HepG2 (cell line): ENCODE results near the gene ARHGAP10. TPM values are rescaled to one million over a fixed set of nuclear protein-coding genes. Genes with fewer than 3 reads are reported as not detected.

Source experiments
- ATAC-seq: fragments of 200-7000 bp; cut with Tn5 transposase; 3 replicates; pipeline ENCODE4 v1.9.1; 2020; ENCODE audit warnings: mild to moderate bottlenecking, moderate library complexity
- BruUV-seq: library from RNA; stranded (reverse); fragments of 400-500 nt; replicated peaks from 2 replicates; lab custom pipeline; 2021; lab: Mats Ljungman, UMichigan
- CTCF ChIA-PET: fragments of 300-600 bp; formaldehyde crosslinking; extraction: SDS; loops from one replicate; lab custom pipeline; 2021; ENCODE audit warnings: low total read pairs, inconsistent platforms, low intra/inter-chr PET ratio; lab: Yijun Ruan, JAX
- POLR2A ChIA-PET: fragments of 350-600 bp; sonication (Branson Sonifier 250); formaldehyde crosslinking; loops from one replicate; lab custom pipeline; 2020; ENCODE audit warnings: antibody characterized with exemption, inconsistent platforms; lab: Yijun Ruan, JAX
- DNase-seq: peaks from one replicate; pipeline ENCODE4 v3.0.0-alpha.2; 2015; ENCODE audit warnings: low spot score
- FAIRE-seq: peaks from 3 replicates; lab custom pipeline; 2011; peaks lifted over from hg19 to GRCh38; lab: Jason Lieb, UNC
- H2AFZ ChIP-seq: one replicate; pipeline ENCODE4 v1.6.1; 2011; ENCODE audit warnings: low read length, inconsistent platforms
- H3K27ac ChIP-seq: fragments of 300-600 bp; 3 replicates; pipeline ENCODE4 v1.8.0; 2011; ENCODE audit warnings: mixed run types, mild to moderate bottlenecking, mixed read lengths, low read length, inconsistent platforms; ENCODE audit not compliant: insufficient read depth; ENCODE audit errors: extremely low read length
- H3K27me3 ChIP-seq, 2 experiments: fragments of 200-600 bp in 1 of 2; 2 replicates in 1 of 2; 3 replicates in 1 of 2; pipeline versions ENCODE4 v1.6.0 to v1.8.0; 2011; ENCODE audit warnings: low read length in 2 of 2, mild to moderate bottlenecking in 2 of 2, moderate library complexity in 2 of 2, inconsistent platforms in 1 of 2; ENCODE audit not compliant: insufficient read depth in 2 of 2, control insufficient read depth in 1 of 2
- H3K36me3 ChIP-seq, 2 experiments: fragments of 200-600 bp in 1 of 2; replicated peaks in 1 of 2; 2 replicates in 1 of 2; 3 replicates in 1 of 2; pipeline versions ENCODE4 v1.5.1 to v1.8.0; 2011; ENCODE audit warnings: low read length in 2 of 2, inconsistent platforms in 1 of 2; ENCODE audit not compliant: insufficient read depth in 2 of 2, control insufficient read depth in 1 of 2
- H3K4me1 ChIP-seq: 2 replicates; pipeline ENCODE4 v1.5.1; 2012; ENCODE audit warnings: low read length, inconsistent platforms; ENCODE audit not compliant: insufficient read depth
- H3K4me2 ChIP-seq: 2 replicates; pipeline ENCODE4 v1.6.0; 2011; ENCODE audit warnings: low read depth, low read length, inconsistent platforms
- H3K4me3 ChIP-seq, 3 experiments: fragments of 200-600 bp in 1 of 3; sonication (generic), shearing (Covaris generic) in 1 of 3; replicated peaks in 1 of 3; 2 replicates each; pipeline ENCODE4 v1.5.1; 2011 to 2016; ENCODE audit warnings: low read length in 3 of 3, inconsistent platforms in 2 of 3, low read depth in 2 of 3, mild to moderate bottlenecking in 2 of 3, control low read depth in 1 of 3, mixed read lengths in 1 of 3; ENCODE audit not compliant: insufficient read depth in 1 of 3
- H3K79me2 ChIP-seq: one replicate; pipeline ENCODE4 v1.6.1; 2011; ENCODE audit warnings: low read length, inconsistent platforms; ENCODE audit not compliant: insufficient read depth
- H3K9ac ChIP-seq: 2 replicates; pipeline ENCODE4 v1.6.0; 2011; ENCODE audit warnings: mild to moderate bottlenecking, low read depth, low read length, inconsistent platforms; ENCODE audit not compliant: insufficient read depth
- H3K9me3 ChIP-seq: 2 replicates; pipeline ENCODE4 v1.5.1; 2012; ENCODE audit warnings: mild to moderate bottlenecking, low read length
- H4K20me1 ChIP-seq: 2 replicates; pipeline ENCODE4 v1.6.0; 2011; ENCODE audit warnings: inconsistent platforms, mild to moderate bottlenecking, low read length, moderate library complexity; ENCODE audit not compliant: insufficient read depth
- ATF3 ChIP-seq: sonication (generic); formaldehyde crosslinking; IDR thresholded peaks from 2 replicates; pipeline ENCODE4 v1.4.0; 2020; ENCODE audit warnings: missing genetic modification reagents
- ATF6 ChIP-seq: sonication (generic); formaldehyde crosslinking; conservative IDR thresholded peaks from 2 replicates; pipeline ENCODE4 v1.4.0; 2020; ENCODE audit warnings: missing genetic modification reagents
- BRF2 ChIP-seq: sonication (generic); formaldehyde crosslinking; IDR thresholded peaks from 2 replicates; pipeline ENCODE4 v1.8.1; 2022; ENCODE audit warnings: mild to moderate bottlenecking, missing genetic modification reagents
- FLYWCH1 ChIP-seq: sonication (generic); formaldehyde crosslinking; IDR thresholded peaks from 2 replicates; pipeline ENCODE4 v1.8.1; 2023; ENCODE audit warnings: mild to moderate bottlenecking, missing genetic modification reagents
- IRF1 ChIP-seq: sonication (generic); formaldehyde crosslinking; IDR thresholded peaks from 2 replicates; pipeline ENCODE4 v1.4.0; 2020; ENCODE audit warnings: low read depth, mild to moderate bottlenecking, missing genetic modification reagents
- MLLT10 ChIP-seq: sonication (generic); formaldehyde crosslinking; IDR thresholded peaks from 2 replicates; pipeline ENCODE4 v1.4.0; 2020; ENCODE audit warnings: missing genetic modification reagents
- PRPF4 ChIP-seq: fragments of 200-400 bp; formaldehyde crosslinking; IDR thresholded peaks from 2 replicates; pipeline ENCODE4 v1.6.1; 2016; ENCODE audit warnings: low read length, low read depth; ENCODE audit not compliant: poor library complexity, severe bottlenecking
- SMARCC2 ChIP-seq: fragments of 450-650 bp; IDR thresholded peaks from 2 replicates; pipeline ENCODE4 v1.6.1; 2017; ENCODE audit warnings: antibody characterized with exemption, mild to moderate bottlenecking
- SNAPC4 ChIP-seq: sonication (generic); formaldehyde crosslinking; IDR thresholded peaks from 2 replicates; pipeline ENCODE4 v1.4.0; 2020; ENCODE audit warnings: mild to moderate bottlenecking, missing genetic modification reagents
- SYNCRIP ChIP-seq: fragments of 200-400 bp; formaldehyde crosslinking; IDR thresholded peaks from 2 replicates; pipeline ENCODE4 v1.6.1; 2018; ENCODE audit warnings: mild to moderate bottlenecking, low read depth, low read length; ENCODE audit not compliant: insufficient read depth
- TBP ChIP-seq: sonication (generic); formaldehyde crosslinking; IDR thresholded peaks from 2 replicates; pipeline ENCODE4 v1.5.0; 2020; ENCODE audit warnings: missing genetic modification reagents
- ZNF30 ChIP-seq: sonication (generic); formaldehyde crosslinking; IDR thresholded peaks from 2 replicates; pipeline ENCODE4 v1.5.0; 2020; ENCODE audit warnings: mild to moderate bottlenecking, missing genetic modification reagents
- ZNF557 ChIP-seq: sonication (generic); formaldehyde crosslinking; IDR thresholded peaks from 2 replicates; pipeline ENCODE4 v1.4.0; 2020; ENCODE audit warnings: missing genetic modification reagents
- WGBS: methylation state at CpG from one replicate; pipeline ENCODE4 v1.1.6; 2017; ENCODE audit warnings: low lambda C conversion rate; 5-methylcytosine and 5-hydroxymethylcytosine counted together
- in situ Hi-C: cut with HindIII; loops from 2 replicates; pipeline ENCODE4 v1.10.0; 2017; ENCODE audit warnings: low pct_unique_long_range_greater_than_20kb; ENCODE audit not compliant: extremely low pct_ligation_motif_present
- intact Hi-C: fragments of 100-400 bp; cut with micrococcal nuclease; formaldehyde crosslinking; loops from one replicate; pipeline ENCODE4 v1.10.0; 2022; ENCODE audit not compliant: unreplicated experiment
- polyA plus RNA-seq, 8 experiments: library from polyadenylated mRNA; depleted of rRNA in 3 of 8; stranded (reverse) in 7 of 8; unstranded in 1 of 8; fragments of >200 nt; fragmentation: Illumina TruSeq in 4 of 8; extraction: Trizol in 4 of 8; gene quantifications; 2 replicates each; pipeline versions ENCODE4 v1.2.1 to v1.2.3, GENCODE V29; 2011 to 2016; ENCODE audit warnings: low read depth in 4 of 8, missing spikeins in 1 of 8, mixed read lengths in 1 of 8; ENCODE audit not compliant: insufficient read depth in 1 of 8
- total RNA-seq, 5 experiments: library from RNA; depleted of rRNA; stranded (reverse); fragments of >200 nt; fragmentation: Illumina TruSeq; extraction: Trizol; gene quantifications; 2 replicates each; pipeline ENCODE4 v1.2.3, GENCODE V29; 2016; ENCODE audit warnings: low read depth in 1 of 5

The ARHGAP10 gene
- total and polyA plus RNA-seq, 2 of the 13 experiments (the other 11 are each of a cell fraction or from before 2014, with no cell fraction given), result 0.45 to 1.6 TPM

GRCh38 chr4:147941373-147941772, 209.5 kb downstream of the ARHGAP10 start:
- intact Hi-C loops (no loop called here), in situ Hi-C loops (no loop called here)
- TF ChIP-seq IRF1 (no peak), ZNF557 (no peak), SMARCC2 (no peak), BRF2 (CRISPR knock-in tag) (no peak), TBP (no peak), FLYWCH1 (CRISPR knock-in tag) (no peak), ZNF30 (CRISPR knock-in tag) (no peak), ATF3 (CRISPR knock-in tag) (no peak), ATF6 (no peak), SNAPC4 (CRISPR knock-in tag) (no peak), MLLT10 (CRISPR knock-in tag) (no peak), PRPF4 (no peak), SYNCRIP (no peak)

More at GRCh38 chr4:147941373-147941772, 209.5 kb downstream of the ARHGAP10 start:
- Histone ChIP-seq H3K4me2 (no peak overlapping the region), H3K79me2 (no peaks in the 10 kb centered on the region), H3K27ac (no peak overlapping the region), H3K4me1 (no peaks in the 10 kb centered on the region), H3K27me3 (no peaks in the 10 kb centered on the region), H2AFZ (no peak overlapping the region), H3K9ac (no peak overlapping the region), H4K20me1 (no peaks in the 10 kb centered on the region), H3K9me3 (no peaks in the 10 kb centered on the region), H3K36me3 (no peaks in the 10 kb centered on the region), H3K4me3 (no peak overlapping the region)
- no TSS peak for BruUV-seq
- ChIA-PET POLR2A (no interaction called here), CTCF (no interaction called here)
- DNase-seq (no peak), ATAC-seq (no peak), FAIRE-seq (no peak)
- 41% methylated on average over 2 of the region's 2 CpGs for WGBS
